Activated CD4-positive, alpha-beta T cell treated with anti-CD3 and anti-CD28 coated beads, Interleukin-2, amount 10 ng/mL, durations not matched to agents 7 days and 5 days (primary cell): ENCODE results near the gene ERC2. TPM values are rescaled to one million over a fixed set of nuclear protein-coding genes. Genes with fewer than 3 reads are reported as not detected.

Experiments used
- CTCF ChIA-PET: fragments of 350-600 bp; sonication (Branson Sonifier 250); formaldehyde crosslinking; loops from one replicate; lab custom pipeline; 2021; ENCODE audit warnings: antibody characterized with exemption; lab: Charles Lee
- POLR2A ChIA-PET: fragments of 350-600 bp; sonication (Branson Sonifier 250); formaldehyde crosslinking; loops from one replicate; lab custom pipeline; 2021; ENCODE audit warnings: antibody characterized with exemption; lab: Charles Lee
- DNase-seq: peaks from one replicate; pipeline ENCODE4 v3.0.0-alpha.2; 2020
- H3K27ac Mint-ChIP-seq: one replicate; pipeline ENCODE4 v1.8.0; 2021; ENCODE audit warnings: mild to moderate bottlenecking, moderate library complexity, mixed read lengths
- H3K27me3 Mint-ChIP-seq: one replicate; pipeline ENCODE4 v1.8.0; 2021; ENCODE audit warnings: mixed read lengths
- H3K36me3 Mint-ChIP-seq: one replicate; pipeline ENCODE4 v1.8.0; 2021; ENCODE audit warnings: low read depth, mixed read lengths
- H3K4me1 Mint-ChIP-seq: one replicate; pipeline ENCODE4 v1.8.0; 2021; ENCODE audit warnings: mixed read lengths
- H3K4me3 Mint-ChIP-seq: one replicate; pipeline ENCODE4 v1.8.0; 2021; ENCODE audit warnings: mild to moderate bottlenecking, moderate library complexity, mixed read lengths
- H3K9me3 Mint-ChIP-seq: one replicate; pipeline ENCODE4 v1.8.0; 2021; ENCODE audit warnings: mixed read lengths
- total RNA-seq, 2 experiments: library from RNA; stranded (reverse); gene quantifications; one replicate each; pipeline ENCODE4 v1.2.3, GENCODE V29; 2021

Gene ERC2
- total RNA-seq, 2 experiments from 2014 or later = not detected

GRCh38 chr3:55615039-55615693 lies 853.1 kb downstream of the ERC2 start:
- no peaks in the 10 kb centered on the region for H3K27me3 Mint-ChIP-seq
- ChIA-PET POLR2A (no interaction called here), CTCF (no interaction called here)
- H3K27ac Mint-ChIP-seq = no peak overlapping the region
- no peak overlapping the region for H3K4me3 Mint-ChIP-seq
- no peaks in the 10 kb centered on the region for H3K9me3 Mint-ChIP-seq
- H3K36me3 Mint-ChIP-seq = no peaks in the 10 kb centered on the region
- no peak for DNase-seq
- no peaks in the 10 kb centered on the region for H3K4me1 Mint-ChIP-seq

- no peak for DNase-seq
- Mint-ChIP-seq H3K4me3 (no peak overlapping the region), H3K36me3 (no peaks in the 10 kb centered on the region), H3K9me3 (no peaks in the 10 kb centered on the region), H3K4me1 (no peaks in the 10 kb centered on the region), H3K27ac (no peak overlapping the region), H3K27me3 (no peaks in the 10 kb centered on the region)
- POLR2A ChIA-PET = no interaction called here
- CTCF ChIA-PET = no interaction called here
Observed at GRCh38 chr3:55611121-55611520, 857.1 kb downstream of the ERC2 start.

- H3K27me3 Mint-ChIP-seq = no peaks in the 10 kb centered on the region
- H3K9me3 Mint-ChIP-seq = no peaks in the 10 kb centered on the region
- H3K4me3 Mint-ChIP-seq = no peak overlapping the region
- H3K27ac Mint-ChIP-seq = no peak overlapping the region
- H3K4me1 Mint-ChIP-seq = no peaks in the 10 kb centered on the region
- POLR2A ChIA-PET = no interaction called here
- no peak for DNase-seq
- no peaks in the 10 kb centered on the region for H3K36me3 Mint-ChIP-seq
- CTCF ChIA-PET = no interaction called here
Observed at GRCh38 chr3:55609230-55609827, 858.9 kb downstream of the ERC2 start.

- H3K9me3 Mint-ChIP-seq = no peaks in the 10 kb centered on the region
- DNase-seq = no peak
- H3K27ac Mint-ChIP-seq = no peak overlapping the region
- ChIA-PET POLR2A (no interaction called here), CTCF (no interaction called here)
- no peaks in the 10 kb centered on the region for H3K36me3 Mint-ChIP-seq
- H3K4me1 Mint-ChIP-seq = no peaks in the 10 kb centered on the region
- H3K4me3 Mint-ChIP-seq = no peak overlapping the region
- H3K27me3 Mint-ChIP-seq = no peaks in the 10 kb centered on the region
Observed at GRCh38 chr3:55608301-55608937, 859.8 kb downstream of the ERC2 start.

GRCh38 chr3:55607844-55608243 lies 860.4 kb downstream of the ERC2 start:
- Mint-ChIP-seq H3K4me3 (no peak overlapping the region), H3K9me3 (no peaks in the 10 kb centered on the region), H3K27me3 (no peaks in the 10 kb centered on the region), H3K27ac (no peak overlapping the region), H3K4me1 (no peaks in the 10 kb centered on the region), H3K36me3 (no peaks in the 10 kb centered on the region)
- DNase-seq = no peak
- ChIA-PET CTCF (no interaction called here), POLR2A (no interaction called here)

GRCh38 chr3:55607175-55607574 lies 861.1 kb downstream of the ERC2 start:
- DNase-seq = no peak
- Mint-ChIP-seq H3K4me1 (no peaks in the 10 kb centered on the region), H3K9me3 (no peaks in the 10 kb centered on the region), H3K4me3 (no peak overlapping the region), H3K27ac (no peak overlapping the region), H3K36me3 (no peaks in the 10 kb centered on the region), H3K27me3 (no peaks in the 10 kb centered on the region)
- ChIA-PET POLR2A (no interaction called here), CTCF (no interaction called here)

GRCh38 chr3:55605443-55606236 lies 862.6 kb downstream of the ERC2 start:
- Mint-ChIP-seq H3K27me3 (peaks cover 5% of the 10 kb centered on the region), H3K27ac (no peak overlapping the region), H3K4me3 (no peak overlapping the region), H3K36me3 (no peaks in the 10 kb centered on the region), H3K9me3 (no peaks in the 10 kb centered on the region), H3K4me1 (no peaks in the 10 kb centered on the region)
- ChIA-PET CTCF (no interaction called here), POLR2A (no interaction called here)
- no peak for DNase-seq

- CTCF ChIA-PET = no interaction called here
- H3K4me3 Mint-ChIP-seq = no peak overlapping the region
Observed at GRCh38 chr3:55604846-55605245, 863.4 kb downstream of the ERC2 start.

GRCh38 chr3:55604402-55604801 lies 863.9 kb downstream of the ERC2 start:
- no peaks in the 10 kb centered on the region for H3K9me3 Mint-ChIP-seq
- no peak for DNase-seq
- peaks cover 5% of the 10 kb centered on the region for H3K27me3 Mint-ChIP-seq

More at GRCh38 chr3:55604846-55605245, 863.4 kb downstream of the ERC2 start:
- Mint-ChIP-seq H3K27me3 (peaks cover 5% of the 10 kb centered on the region), H3K4me1 (no peaks in the 10 kb centered on the region), H3K9me3 (no peaks in the 10 kb centered on the region), H3K27ac (no peak overlapping the region), H3K36me3 (no peaks in the 10 kb centered on the region)
- no peak for DNase-seq
- POLR2A ChIA-PET = no interaction called here

GRCh38 chr3:55601366-55602080 lies 866.7 kb downstream of the ERC2 start:
- peaks cover 5% of the 10 kb centered on the region for H3K27me3 Mint-ChIP-seq
- POLR2A ChIA-PET = no interaction called here

More at GRCh38 chr3:55604402-55604801, 863.9 kb downstream of the ERC2 start:
- Mint-ChIP-seq H3K36me3 (no peaks in the 10 kb centered on the region), H3K4me3 (no peak overlapping the region), H3K4me1 (no peaks in the 10 kb centered on the region), H3K27ac (no peak overlapping the region)
- CTCF ChIA-PET = no interaction called here
- POLR2A ChIA-PET = no interaction called here

GRCh38 chr3:55598224-55598623 lies 870.0 kb downstream of the ERC2 start:
- Mint-ChIP-seq H3K27me3 (peaks cover 5% of the 10 kb centered on the region), H3K4me3 (no peak overlapping the region)
- CTCF ChIA-PET = no interaction called here

More at GRCh38 chr3:55601366-55602080, 866.7 kb downstream of the ERC2 start:
- Mint-ChIP-seq H3K36me3 (no peaks in the 10 kb centered on the region), H3K27ac (no peak overlapping the region), H3K4me1 (no peaks in the 10 kb centered on the region), H3K9me3 (no peaks in the 10 kb centered on the region), H3K4me3 (no peak overlapping the region)
- CTCF ChIA-PET = no interaction called here
- DNase-seq = no peak

GRCh38 chr3:55597641-55598040 lies 870.6 kb downstream of the ERC2 start:
- Mint-ChIP-seq H3K4me3 (no peak overlapping the region), H3K4me1 (no peaks in the 10 kb centered on the region), H3K36me3 (no peaks in the 10 kb centered on the region), H3K27me3 (peaks cover 5% of the 10 kb centered on the region), H3K9me3 (no peaks in the 10 kb centered on the region), H3K27ac (no peak overlapping the region)
- no peak for DNase-seq
- CTCF ChIA-PET = interaction anchor here (0.6 kb wide), 1 partner anchor 775 kb away, joined by 3 read pairs; no protein-coding TSS in a partner anchor
- POLR2A ChIA-PET = no interaction called here

More at GRCh38 chr3:55598224-55598623, 870.0 kb downstream of the ERC2 start:
- no peaks in the 10 kb centered on the region for H3K4me1 Mint-ChIP-seq
- no peaks in the 10 kb centered on the region for H3K9me3 Mint-ChIP-seq
- DNase-seq = no peak
- POLR2A ChIA-PET = no interaction called here
- H3K27ac Mint-ChIP-seq = no peak overlapping the region
- H3K36me3 Mint-ChIP-seq = no peaks in the 10 kb centered on the region
